Stimulated activated CD4-positive, alpha-beta T cell treated with anti-CD3 and anti-CD28 coated beads, Interleukin-2, amount 100 ng/mL, for 4 hours (primary cell): ENCODE results near the gene CHCHD3.
"Not testable (repeated sequence)": the region's sequence is repeated elsewhere in the genome, so short reads cannot be mapped to it uniquely, and the experiment has no call there.

Experiments used
- DNase-seq: peaks from one replicate; pipeline ENCODE4 v3.0.0-alpha.2; 2020; ENCODE audit warnings: low read depth

CHCHD3 gene

GRCh38 chr7:132899833-132900232 is 182.1 kb downstream of the CHCHD3 start:
- DNase-seq, result no peak

GRCh38 chr7:132898641-132899175 is 183.2 kb downstream of the CHCHD3 start:
- DNase-seq, result not testable (repeated sequence)

GRCh38 chr7:132897093-132897687 is 184.7 kb downstream of the CHCHD3 start:
- no peak for DNase-seq

GRCh38 chr7:132895231-132895630 is 186.7 kb downstream of the CHCHD3 start:
- no peak for DNase-seq

- DNase-seq, result no peak
Observed at GRCh38 chr7:132893560-132893959, 188.3 kb downstream of the CHCHD3 start.

GRCh38 chr7:132892744-132893143 is 189.1 kb downstream of the CHCHD3 start:
- not testable (repeated sequence) for DNase-seq

GRCh38 chr7:132891554-132891953 is 190.3 kb downstream of the CHCHD3 start:
- no peak for DNase-seq

- DNase-seq, result no peak
Observed at GRCh38 chr7:132882714-132883428, 199.0 kb downstream of the CHCHD3 start.

- DNase-seq, result no peak
Observed at GRCh38 chr7:132881317-132881716, 200.6 kb downstream of the CHCHD3 start.

GRCh38 chr7:132879579-132879978 is 202.3 kb downstream of the CHCHD3 start:
- no peak for DNase-seq

GRCh38 chr7:132878204-132878919 is 203.5 kb downstream of the CHCHD3 start:
- DNase-seq, result no peak

- no peak for DNase-seq
Observed at GRCh38 chr7:132877573-132877972, 204.3 kb downstream of the CHCHD3 start.

- no peak for DNase-seq
Observed at GRCh38 chr7:132876576-132876975, 205.3 kb downstream of the CHCHD3 start.

GRCh38 chr7:132872034-132872433 is 209.9 kb downstream of the CHCHD3 start:
- DNase-seq, result no peak

- DNase-seq, result no peak
Observed at GRCh38 chr7:132871419-132871818, 210.5 kb downstream of the CHCHD3 start.

- no peak for DNase-seq
Observed at GRCh38 chr7:132869166-132869861, 212.6 kb downstream of the CHCHD3 start.

GRCh38 chr7:132866551-132866950 is 215.3 kb downstream of the CHCHD3 start:
- no peak for DNase-seq

- no peak for DNase-seq
Observed at GRCh38 chr7:132866144-132866531, 215.8 kb downstream of the CHCHD3 start.

GRCh38 chr7:132865366-132866143 is 216.3 kb downstream of the CHCHD3 start:
- DNase-seq, result no peak

GRCh38 chr7:132861940-132862554 is 219.8 kb downstream of the CHCHD3 start:
- DNase-seq, result no peak

- DNase-seq, result no peak
Observed at GRCh38 chr7:132861424-132861823, 220.5 kb downstream of the CHCHD3 start.
